LNCaP clone FGC (cell line): Measurements from ENCODE around the gene NCBP1.

Experiments
- DNase-seq: peaks from one replicate; pipeline ENCODE4 v3.0.0-alpha.2; 2011; ENCODE audit warnings: low read depth
- H3K4me3 ChIP-seq: 2 replicates; pipeline ENCODE4 v1.5.1; 2011; ENCODE audit warnings: mild to moderate bottlenecking, low read depth, low read length, control low read depth
- TF ChIP-seq, protein P1 (sequence below): IDR thresholded peaks from 2 replicates; pipeline ENCODE4 v1.5.1; 2012; ENCODE audit warnings: mild to moderate bottlenecking; ENCODE audit not compliant: control insufficient read depth, insufficient read depth; ENCODE audit errors: extremely low read depth

The NCBP1 gene

DNA sequence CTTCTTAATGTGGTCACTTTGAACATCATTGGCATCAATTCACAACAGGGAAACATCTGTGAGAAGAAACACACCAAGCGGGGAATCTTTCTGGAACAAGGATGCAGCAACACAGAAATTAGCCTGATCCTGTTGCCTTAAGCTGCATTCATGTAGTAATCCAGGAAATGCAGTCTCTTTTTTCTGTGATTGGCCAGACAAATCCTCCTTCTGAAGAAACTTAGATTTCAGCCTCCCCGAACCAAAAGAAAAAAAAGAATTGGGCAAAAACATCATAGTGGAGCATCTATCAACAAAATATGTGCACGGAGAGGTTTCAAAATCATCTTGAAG lies 70.7 kb downstream of the NCBP1 start:
- TF ChIP-seq, protein P1, sequence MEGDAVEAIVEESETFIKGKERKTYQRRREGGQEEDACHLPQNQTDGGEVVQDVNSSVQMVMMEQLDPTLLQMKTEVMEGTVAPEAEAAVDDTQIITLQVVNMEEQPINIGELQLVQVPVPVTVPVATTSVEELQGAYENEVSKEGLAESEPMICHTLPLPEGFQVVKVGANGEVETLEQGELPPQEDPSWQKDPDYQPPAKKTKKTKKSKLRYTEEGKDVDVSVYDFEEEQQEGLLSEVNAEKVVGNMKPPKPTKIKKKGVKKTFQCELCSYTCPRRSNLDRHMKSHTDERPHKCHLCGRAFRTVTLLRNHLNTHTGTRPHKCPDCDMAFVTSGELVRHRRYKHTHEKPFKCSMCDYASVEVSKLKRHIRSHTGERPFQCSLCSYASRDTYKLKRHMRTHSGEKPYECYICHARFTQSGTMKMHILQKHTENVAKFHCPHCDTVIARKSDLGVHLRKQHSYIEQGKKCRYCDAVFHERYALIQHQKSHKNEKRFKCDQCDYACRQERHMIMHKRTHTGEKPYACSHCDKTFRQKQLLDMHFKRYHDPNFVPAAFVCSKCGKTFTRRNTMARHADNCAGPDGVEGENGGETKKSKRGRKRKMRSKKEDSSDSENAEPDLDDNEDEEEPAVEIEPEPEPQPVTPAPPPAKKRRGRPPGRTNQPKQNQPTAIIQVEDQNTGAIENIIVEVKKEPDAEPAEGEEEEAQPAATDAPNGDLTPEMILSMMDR = no peak
- DNase-seq = no peak
- no peak overlapping the region for H3K4me3 ChIP-seq

DNA sequence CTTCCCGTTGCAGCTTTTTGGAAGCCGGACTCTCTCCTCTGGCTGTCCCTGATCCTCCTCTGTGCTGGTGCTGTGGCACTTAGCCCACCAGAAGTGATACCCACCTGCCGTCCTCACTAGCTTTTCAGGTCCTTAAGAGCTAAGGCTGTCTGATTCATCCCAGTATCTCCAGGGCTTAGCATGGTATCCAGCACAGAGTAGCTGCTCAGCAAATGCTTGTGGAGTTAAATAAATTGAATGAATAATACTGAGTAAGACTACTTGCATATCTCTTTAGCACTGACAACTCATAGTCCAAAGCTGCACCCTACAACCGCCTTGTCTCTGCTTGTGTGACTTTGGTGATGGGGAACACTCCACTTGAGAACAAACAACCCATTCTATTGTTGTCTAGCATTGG lies 71.2 kb downstream of the NCBP1 start:
- H3K4me3 ChIP-seq = no peak overlapping the region
- no peak for DNase-seq
- TF ChIP-seq, protein P1 = no peak

DNA sequence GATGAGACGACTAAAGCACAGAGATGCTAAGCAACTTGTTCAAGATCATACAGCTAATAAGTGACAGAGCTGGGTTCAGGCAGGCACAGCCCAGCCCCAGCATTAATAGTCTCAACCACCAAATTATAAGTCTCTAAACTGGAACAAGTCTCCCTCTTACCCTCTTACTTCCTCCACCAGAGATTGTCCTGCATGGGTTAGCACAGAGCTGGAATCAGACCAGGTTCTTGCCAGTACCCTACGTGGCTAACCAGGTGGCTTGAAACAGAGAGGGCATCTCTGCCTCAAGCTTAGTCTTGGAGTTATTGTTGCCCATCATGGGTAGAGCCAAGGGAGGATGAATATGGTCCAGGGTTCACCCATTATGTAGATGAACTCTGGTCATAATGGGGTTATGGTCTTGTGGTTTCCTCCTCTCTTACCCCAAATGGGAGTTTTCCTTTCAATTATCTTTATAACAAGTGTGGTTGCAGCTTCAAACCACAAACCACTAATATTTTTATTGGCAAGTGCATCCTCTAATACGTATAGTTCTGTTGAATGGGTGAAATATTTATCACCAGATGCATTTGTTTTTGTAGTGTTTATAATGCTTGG lies 71.8 kb downstream of the NCBP1 start:
- TF ChIP-seq, protein P1 = no peak
- no peak overlapping the region for H3K4me3 ChIP-seq
- no peak for DNase-seq

DNA sequence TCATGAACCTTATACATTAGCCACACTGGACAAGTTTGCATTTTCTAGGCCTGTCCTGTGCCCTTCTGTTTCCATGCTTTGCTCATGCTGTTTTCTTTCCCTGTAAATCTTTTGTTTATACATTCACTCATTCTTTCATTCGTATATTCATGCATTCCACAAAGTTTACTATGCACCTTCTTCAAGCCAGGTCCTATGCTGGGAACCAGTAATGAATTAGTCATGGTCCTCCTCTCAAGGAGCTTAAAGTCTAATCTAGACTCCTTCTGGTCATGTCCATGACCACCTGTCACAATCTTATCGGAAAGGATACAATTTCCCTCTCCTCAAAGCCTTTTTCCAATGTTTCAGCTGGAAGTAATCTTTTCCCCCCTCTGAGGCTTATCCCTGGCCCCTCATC lies 72.6 kb downstream of the NCBP1 start:
- TF ChIP-seq, protein P1 = no peak
- no peak for DNase-seq
- H3K4me3 ChIP-seq = no peak overlapping the region

DNA sequence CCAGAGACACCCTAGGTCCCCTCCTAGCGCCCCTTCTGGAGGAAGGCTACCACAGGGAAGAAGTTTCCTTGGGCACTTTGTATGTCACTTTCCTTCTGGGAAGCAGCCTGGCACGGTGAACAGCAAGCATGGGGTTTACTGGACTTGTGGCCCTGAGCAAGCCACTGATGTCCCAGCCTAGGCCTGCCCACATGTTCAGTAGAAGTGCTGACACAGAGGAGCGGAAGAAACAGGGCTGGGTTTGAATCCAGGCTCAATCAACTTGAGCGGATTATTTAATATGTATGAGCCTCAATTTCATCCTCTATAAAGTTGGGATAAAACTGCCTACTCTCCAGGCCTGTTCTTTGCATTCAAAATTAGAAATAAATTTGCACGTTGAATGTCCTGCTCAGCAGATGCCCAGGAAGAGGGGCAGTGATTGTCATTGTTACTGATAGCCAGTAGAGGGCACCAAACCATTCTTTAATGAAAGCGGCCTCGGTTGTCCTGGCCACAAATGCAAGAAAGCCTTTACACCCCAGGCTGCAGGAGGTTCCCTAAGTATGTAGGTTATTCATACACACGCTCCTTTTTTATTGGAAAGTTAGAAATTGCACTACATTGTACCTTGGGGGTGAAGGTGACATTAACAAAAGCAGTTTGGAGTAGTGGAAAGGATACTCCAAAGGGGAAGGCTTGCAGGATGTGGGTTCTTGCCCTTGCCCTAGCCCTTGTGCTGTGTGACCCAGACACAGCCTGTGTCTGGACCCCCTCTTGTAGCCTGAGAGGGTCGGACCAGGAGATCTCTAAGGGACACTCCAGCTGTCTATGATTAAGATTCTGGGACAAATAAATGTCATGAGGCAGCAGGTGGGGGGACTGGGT lies 77.0 kb downstream of the NCBP1 start:
- TF ChIP-seq, protein P1 = peak; percentile 89
- no peak overlapping the region for H3K4me3 ChIP-seq
- peak; percentile 27 for DNase-seq

DNA sequence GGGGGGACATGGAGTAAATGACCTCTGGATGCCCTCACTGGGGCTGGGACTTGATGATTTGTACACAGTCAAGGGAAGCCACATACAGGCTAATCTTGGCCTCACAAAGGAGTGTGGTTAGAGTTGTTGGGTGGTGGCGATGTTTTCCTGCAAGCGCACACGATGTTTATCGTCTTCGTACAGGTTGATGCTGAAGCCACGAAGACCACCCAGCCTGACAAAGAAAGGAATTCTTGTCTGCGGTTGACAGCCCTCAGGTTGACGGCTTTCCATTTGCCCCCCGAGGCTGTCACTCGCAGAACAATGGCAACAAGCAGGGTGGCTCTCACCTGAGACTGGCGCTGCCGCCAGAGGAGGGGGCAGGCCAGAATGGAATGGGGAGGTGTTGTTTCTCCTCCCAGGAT lies 77.6 kb downstream of the NCBP1 start:
- H3K4me3 ChIP-seq = no peak overlapping the region
- no peak for DNase-seq
- TF ChIP-seq, protein P1 = no peak
